Activated CD4-positive, alpha-beta T cell treated with anti-CD3 and anti-CD28 coated beads, Interleukin-2, Interleukin-6, amounts not matched to agents 100 ng/mL and 50 ng/mL, durations not matched to agents 16 hours and 8 hours (primary cell): Measurements from ENCODE around the gene TNIP1.
A peak's percentile ranks its signal among the peaks of the same experiment; 100 is the strongest.

Experiments used
- DNase-seq: peaks from one replicate; pipeline ENCODE4 v3.0.0-alpha.2; 2020

The TNIP1 gene, protein sequence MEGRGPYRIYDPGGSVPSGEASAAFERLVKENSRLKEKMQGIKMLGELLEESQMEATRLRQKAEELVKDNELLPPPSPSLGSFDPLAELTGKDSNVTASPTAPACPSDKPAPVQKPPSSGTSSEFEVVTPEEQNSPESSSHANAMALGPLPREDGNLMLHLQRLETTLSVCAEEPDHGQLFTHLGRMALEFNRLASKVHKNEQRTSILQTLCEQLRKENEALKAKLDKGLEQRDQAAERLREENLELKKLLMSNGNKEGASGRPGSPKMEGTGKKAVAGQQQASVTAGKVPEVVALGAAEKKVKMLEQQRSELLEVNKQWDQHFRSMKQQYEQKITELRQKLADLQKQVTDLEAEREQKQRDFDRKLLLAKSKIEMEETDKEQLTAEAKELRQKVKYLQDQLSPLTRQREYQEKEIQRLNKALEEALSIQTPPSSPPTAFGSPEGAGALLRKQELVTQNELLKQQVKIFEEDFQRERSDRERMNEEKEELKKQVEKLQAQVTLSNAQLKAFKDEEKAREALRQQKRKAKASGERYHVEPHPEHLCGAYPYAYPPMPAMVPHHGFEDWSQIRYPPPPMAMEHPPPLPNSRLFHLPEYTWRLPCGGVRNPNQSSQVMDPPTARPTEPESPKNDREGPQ

DNA sequence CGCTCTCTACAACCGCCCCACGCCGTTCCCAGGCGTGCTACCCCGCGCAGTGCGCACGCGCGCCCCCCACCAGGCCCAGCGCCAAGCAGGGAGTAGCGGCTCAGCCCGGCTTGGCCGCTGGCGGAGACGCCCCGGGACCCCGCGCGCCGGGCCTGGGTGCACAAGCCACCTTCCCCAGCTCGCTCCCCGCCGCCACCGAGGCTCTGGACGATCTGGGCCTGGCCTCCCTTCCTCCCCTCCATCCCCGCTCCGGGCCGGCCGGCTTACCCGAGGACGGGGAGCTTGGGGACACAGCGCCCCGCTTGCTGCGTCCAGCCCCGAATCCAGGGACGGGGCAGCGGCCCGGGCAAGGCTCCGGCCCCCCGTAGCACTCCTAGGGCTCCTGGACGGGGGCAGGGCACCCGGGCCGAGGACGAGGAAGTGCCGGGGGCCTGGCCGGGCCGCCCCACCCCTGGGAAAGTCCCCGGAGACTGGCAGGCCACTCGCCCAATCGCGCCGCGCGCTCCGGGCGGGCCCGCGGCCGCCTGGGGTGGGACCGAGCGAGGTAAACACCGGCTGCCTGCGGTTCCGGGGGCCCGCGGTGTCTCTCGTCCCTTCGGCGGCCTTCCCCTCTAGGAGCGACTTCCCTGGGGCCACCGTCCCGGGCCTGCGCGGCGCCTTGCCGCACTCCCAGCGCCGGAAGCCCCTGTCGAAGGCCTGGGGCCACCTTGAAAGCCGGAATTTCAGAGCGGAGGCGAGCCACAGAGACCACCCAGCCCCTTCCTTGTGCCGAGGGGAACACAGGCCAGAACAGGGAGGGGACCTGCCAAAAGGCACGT lies at the start of gene TNIP1:
TNIP1 (minus strand) TSS at position 422 of the 818 bp plus-strand sequence. CDS start 15,939 bp downstream, outside the sequence.
- peak; percentile 97 for DNase-seq

DNA sequence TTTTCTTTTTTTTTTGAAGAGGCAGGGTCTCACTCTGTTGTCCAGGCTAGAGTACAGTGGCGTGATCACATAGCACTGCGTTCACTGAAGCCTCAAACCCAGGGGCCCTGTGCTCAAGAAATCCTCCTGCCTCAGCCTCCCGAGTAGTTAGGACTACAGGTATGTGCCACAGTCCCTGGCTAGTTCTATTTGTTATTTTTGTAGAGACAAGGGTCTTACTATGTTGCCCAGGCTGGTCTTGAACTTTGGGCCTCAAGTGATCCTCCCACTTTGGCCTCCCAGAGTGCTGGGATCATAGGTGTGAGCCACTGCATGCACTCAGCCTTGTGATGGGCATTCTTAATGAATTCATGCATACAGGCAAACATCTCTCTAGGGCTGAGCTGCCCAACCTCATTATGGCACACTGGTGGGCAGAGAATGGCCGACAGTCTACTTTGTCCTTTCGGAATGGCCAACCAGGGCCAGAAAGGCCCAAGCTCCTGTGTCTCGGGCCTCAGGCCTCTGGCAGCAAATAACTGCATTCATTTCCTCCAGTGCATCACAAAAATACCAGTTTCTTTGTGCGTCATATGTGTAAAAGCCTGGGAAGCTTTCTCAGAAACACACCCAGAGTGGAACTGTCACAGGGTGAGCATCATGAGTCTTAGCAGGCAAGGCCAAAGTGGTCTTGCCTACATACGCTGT lies 49.5 kb upstream of the TNIP1 start:
- DNase-seq, result no peak

DNA sequence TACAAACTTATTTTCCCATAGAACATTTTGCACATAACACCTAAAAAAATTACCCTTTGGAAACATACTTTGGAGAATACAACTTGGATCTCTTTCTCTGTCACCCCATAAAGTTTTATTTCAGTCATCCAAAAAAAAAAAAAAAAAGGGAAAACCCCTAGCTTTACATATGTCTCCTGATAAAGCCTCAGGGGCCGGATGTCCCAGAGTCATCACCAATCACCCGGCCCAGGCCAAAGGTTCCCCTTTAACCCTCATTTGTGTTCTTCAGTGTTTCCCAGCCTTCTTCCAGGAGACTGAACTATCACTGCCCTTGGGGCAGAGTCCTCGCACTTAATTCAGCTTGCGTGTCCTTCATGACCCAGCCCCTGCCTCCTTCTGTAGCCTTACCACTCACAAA lies 48.0 kb upstream of the TNIP1 start:
- no peak for DNase-seq

DNA sequence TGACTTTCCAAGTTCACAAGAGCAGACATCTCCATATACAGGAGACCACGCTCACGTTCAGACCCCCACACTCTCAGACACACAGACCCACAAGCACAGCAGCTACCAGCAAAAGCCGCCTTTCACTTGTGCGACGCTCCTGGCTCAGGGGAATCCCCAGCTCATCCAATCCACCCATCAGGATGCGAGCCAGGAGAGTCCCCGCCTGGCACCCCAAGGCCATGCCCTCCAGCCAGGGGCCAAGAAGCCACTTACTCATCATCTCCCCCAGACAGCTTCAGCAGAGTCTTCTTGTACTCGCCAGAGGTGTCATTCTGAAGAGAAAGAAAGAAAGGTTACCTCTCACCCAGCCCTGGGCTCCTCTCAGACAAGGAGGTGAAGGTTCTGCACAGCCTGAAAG lies 47.1 kb upstream of the TNIP1 start:
- DNase-seq, result no peak

DNA sequence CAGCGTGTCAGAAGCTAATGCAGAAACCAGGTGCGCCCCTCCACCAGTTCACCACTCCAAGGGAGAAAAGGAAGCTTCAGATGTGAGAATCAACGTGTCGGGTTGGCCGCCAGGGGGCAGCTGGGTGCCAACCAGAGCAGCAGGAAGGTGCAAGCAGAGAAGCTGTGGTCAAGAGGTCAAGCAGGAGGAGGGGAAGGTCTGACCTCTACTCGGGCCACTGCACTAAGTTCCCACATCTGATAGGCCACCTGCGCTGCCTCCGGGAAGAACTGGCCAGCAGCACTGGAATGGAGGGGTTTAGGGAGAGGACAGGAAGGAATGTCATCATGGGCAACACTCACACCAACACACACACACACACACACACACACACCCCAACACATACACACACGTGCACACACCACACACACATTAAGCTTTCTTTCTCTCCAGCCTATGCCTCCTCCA lies 45.4 kb upstream of the TNIP1 start:
- peak; percentile 77 for DNase-seq

DNA sequence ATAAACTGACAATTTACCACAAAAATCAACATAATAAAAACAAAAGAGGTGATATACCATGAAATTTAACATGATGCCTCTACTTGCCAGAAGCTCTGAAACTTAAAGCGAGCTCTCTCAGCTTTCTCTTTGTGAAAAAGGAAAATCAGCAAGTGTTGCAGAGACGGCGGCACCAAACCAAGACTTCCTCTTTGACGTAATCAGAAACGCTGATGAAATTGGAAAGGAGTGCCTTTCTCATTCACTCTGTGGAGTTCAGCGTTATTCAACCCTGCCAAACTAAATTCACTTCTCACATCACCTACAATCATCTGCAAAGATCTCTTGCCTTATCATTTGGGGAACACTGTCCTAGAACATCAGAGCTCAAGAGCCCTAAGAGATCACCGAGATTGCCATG lies 44.6 kb upstream of the TNIP1 start:
- DNase-seq, result peak; percentile 44

DNA sequence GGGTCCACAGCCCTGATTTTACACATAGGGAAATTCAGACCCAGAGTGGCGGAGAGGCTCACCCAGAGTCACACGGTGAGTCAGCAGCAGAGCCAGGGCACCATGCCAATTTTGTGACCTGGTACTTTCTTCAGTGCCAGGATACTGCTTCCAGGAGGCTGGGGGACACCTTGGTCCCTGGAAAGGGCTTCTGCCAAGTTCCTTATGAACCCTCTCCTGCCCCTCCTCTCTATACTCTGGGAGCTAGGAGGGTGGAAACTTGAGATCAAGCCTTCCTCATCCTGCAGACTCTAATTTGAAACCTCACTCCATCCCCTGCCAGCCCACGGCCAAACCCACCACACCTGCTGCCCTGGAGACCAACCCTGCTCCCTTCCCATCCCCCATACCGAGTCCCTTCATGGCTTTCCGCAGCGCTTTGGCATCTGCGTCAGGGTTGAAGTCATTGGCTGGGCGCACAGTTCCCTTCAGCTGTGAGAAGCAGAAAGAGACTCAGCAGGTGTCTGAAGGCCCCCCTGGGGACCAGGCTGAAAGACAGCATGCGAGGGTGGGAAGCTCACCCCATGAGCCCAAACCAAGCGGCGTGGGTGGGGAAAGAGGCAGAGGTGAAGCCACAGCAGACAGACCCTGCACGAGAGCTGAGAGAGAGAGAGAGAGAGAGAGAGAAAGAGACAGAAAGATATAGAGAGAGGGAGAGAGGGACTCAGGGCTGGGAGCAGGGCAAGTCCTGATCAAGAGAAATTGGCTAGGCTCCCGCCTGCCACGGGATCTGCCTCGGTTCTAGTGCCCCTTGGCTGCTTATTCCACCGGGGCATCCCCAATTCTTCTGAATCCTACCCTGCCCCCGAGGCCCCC lies 43.3 kb upstream of the TNIP1 start:
- no peak for DNase-seq

DNA sequence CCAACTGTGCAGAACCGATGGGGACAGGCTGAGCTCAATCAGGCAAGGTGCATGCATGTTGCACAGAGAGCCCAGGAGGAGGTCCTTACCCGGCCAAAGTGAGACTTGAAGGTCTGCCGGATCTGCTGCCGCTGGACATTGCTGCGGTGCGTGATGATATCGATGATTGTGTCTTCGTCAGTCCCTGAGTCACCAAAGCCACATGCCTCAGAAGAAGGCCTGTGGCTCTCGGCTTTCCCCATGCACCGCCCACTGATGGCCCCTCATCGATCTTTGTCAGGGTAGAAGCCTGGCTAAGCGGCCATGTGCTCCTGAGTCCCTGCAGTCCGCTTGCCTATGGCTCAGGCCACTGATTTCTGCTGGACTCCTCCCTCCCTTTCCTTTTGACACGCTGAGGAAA lies 42.0 kb upstream of the TNIP1 start:
- DNase-seq, result no peak

DNA sequence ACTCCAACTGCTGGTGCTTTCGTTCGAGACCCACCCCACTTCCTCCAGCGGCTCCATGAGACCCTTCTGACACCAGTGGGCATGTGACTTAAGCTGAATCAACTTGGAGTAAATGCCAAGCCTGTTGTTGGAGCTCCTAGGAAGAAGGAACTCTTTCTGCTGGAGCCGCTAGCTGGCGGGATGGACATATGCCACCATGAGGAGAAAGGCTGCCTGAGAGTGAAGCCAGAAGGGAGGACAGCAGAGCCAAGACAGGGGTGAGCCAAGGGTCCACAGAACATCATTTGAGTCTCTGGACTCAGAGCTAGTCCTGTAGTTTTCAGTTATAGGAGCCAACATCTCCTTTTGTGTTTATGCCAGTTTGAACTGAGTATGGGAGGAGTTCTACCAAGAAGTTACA lies 40.8 kb upstream of the TNIP1 start:
- no peak for DNase-seq

DNA sequence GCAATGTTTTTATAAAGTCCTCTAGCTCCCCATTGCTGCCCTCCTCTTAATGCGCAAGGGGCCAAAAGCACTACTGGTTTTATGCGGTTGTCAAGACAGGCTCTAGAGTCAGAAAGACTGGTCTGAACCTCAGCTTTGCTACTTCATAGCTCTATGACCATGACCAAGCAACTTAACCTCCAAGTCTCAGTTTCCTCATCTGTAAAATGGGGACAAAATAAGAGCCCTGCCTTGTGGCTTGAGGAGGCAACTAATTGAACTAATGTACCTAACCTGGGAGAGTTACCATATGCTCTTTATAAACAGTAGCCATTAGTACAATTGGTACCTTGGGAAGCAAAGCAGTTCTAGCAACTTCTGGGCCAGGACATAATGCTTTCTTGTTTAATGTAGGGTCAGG lies 40.3 kb upstream of the TNIP1 start:
- no peak for DNase-seq

DNA sequence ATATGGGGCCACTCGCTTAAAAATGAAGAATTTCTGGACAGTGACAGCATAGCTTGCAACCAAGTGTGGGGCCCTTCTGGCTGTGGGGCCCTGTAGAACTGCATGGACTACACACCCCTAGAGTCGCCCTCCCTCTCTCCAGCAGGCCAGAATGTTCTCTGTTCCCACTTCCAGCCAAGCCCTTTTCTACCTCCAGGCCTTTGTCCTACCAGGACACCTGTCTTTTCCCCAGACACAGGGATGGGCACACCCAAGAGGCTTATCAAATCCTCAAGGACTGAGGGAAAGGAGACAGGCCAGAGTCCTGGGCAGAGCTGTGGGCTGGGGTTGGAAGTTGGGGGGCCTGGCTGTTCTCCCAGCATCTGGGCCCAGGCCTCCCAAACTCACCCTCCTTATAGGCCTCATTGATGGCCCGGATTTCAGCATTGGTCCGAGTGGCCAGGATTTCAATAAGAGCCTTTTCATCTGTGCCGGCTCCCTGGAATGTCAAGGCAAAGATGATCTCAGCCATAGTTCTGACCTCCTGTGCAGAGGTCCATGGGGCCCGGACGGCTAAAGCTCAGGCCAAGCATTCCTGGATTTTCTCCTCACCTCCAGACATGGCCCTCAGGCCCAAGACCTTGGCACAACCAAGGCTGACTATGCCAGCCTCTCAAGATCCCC lies 38.2 kb upstream of the TNIP1 start:
- no peak for DNase-seq

DNA sequence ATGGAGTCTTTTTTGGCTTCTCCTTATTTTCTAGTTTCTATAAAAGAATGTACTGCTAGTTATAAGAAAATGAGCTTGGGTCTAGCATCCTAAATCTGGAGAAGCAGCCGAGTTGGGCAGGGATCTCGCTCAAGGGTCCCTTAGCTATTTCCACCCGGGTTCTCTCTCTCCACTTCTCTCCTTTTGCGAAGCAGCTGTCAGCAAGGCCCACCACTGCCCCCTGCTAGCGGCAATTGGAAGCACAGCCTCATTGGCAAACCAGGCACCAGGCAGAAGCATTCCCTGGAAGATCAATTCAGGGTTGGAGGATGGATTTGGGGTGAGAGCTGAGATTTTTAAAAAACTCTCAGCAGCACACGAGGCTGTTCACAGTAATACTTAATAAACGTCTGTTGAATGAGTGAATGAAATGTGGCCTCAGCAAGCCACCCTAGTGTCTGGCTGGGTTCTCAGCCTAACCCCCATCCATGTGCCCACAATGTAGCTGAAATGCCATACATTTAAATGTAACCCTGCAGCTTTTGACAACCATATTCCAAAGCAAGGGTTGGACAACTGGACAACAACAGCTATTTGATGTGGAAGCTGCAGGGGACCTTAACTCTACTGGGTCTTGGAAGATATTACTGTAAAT lies 34.6 kb upstream of the TNIP1 start:
- DNase-seq, result peak; percentile 77

DNA sequence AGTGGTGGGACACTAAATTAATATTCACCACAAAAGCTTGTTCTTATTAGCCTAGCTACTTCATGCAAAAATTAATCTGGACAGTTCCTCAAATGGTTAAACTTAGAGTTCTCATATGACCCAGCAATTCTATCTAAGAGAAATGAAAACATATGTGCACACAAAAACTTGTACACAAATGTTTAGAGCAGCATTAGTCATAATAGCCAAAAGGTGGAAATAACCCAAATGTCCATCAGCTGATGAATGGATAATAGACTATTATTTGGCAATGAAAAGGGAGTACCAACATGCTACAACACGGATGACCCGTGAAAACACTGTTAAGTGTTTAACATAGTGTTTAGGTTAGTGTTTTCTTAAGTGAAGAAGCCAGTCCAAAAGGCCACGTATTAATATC lies 32.8 kb upstream of the TNIP1 start:
- no peak for DNase-seq

DNA sequence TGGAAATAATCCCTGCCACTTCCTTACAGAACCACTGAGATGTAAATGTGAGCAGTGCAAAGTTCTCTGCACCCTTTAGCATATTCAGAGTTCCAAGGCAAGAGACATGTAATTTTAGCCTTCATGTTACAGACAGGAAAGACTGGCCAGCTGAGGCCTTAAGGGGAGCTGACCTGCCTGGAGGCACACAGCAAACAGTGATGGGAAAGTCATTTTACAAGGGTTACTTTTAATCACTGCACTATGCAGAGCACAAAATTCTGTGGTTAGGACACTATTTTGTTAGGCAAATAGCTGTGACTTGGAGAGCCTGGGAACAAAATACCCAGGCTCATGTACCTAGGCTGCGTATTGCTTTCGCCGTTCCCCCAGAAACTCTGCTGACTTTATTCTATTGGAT lies 30.2 kb upstream of the TNIP1 start:
- no peak for DNase-seq

DNA sequence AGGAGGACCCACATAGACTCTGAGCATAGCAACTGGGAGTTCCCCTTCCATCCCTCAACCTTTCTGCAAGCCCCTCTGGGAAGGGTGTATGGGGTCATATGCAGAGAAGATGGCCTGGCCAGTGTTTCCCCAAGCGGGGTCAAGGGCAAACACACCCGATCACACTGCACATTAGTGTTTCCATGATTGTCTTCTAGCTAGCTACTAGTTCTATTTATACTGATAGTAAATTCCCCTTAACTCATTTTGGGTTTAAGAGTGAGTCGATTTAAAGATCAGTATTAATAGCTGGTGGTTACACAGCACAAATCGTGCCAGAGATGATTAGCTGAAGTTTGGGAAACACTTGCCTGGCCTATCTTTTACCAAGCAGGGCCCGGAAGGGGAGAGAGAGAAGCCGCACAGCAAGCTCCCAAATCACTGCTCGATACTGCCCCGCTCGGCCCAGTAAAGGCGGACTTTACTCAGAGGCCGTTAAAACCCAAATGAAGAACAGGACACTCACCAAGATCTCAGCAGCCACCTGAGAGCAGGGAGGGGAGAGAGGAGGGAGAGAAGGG lies 29.4 kb upstream of the TNIP1 start:
- DNase-seq, result no peak

DNA sequence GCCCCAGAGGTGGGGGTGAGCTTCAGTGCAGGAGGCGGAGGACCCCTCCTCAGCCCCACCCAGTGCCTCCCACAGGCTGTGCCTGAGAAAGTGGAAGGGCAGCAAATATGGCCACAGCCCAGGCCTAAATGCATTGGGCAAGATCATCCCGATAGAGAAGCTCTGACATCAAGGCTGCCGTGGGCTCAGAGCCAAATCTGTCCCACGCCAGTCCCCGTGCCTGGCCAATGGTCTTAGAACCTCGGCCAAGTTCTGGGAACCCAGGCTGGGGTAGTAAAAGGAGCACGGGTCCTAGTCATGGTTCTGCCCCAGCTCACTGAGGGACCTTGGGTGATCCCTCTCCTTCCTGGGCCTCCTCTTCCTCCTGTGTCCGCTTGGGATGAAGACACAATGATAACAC lies 27.7 kb upstream of the TNIP1 start:
- DNase-seq, result no peak

DNA sequence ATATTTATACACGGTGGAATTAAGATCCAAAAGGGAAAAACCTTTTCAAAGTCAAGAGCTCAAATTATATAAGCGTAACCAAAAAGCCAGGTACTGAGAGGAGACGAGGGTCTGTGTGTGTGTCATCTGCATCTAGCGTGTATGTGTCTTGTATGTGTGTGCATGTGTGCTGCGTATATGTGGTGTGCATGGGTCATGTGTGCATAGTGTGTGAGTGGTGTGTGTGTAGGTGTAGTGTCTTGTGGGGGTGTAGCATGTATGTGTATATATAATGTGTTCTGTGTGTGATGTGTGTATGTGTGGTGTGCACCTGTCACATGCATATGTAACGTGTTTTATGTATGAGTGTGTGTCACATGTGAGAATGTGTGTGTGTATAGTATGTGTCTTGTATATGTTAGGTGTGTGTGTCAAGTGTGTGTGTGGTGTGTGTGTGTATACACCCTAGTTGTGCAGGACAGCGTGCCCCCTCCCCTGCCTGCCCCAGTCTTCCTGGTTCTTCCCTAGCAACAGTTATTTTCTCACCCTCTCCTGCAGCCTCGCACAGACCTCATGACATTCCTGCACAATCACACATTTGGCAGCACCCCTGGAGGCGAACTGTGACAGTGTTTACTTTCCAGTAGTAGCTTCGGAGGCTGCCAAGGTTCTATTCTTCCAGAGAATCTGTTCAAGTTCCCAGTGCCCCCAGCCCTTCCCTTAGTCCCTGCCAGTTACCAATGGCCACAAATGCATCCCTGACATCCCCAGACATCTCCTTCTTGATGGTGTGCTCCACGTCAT lies 27.1 kb upstream of the TNIP1 start:
- no peak for DNase-seq

DNA sequence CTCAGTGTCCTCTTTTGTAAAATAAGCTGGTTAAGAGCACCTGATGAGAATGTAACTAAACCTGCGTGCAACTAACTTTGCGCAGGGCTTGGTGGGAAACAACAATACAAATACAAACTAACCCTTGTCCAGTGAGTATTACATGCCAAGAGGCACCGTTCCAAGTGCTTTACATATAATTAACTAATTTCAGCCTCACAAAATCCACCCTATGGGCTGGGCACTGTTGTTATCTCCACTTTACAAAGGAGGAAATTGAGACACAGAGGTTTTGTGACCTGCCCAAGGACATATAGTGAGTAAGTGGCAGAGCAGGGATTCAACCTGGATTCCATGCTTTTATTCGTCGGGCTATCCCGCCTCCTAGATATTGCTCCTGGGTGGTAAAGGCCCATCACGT lies 26.2 kb upstream of the TNIP1 start:
- no peak for DNase-seq

DNA sequence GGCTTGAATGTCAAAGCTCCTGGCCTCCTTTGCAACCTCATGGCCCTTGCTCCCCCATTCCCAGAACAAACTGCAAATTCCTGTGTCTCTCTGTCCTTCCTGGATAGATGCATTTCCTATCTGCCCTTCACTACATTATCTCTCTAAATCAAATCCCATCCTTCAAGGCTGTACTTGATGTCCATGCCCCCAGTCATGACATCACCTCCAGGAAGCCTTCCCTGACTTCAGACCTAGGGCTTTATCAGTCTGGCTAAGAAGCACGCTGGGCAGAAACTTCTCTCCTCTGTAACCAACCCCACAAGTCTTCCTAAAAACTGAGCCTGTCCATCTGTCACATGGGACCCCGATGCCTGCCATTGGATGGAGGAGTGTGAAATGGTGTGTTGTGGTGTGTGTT lies 25.7 kb upstream of the TNIP1 start:
- DNase-seq, result no peak

DNA sequence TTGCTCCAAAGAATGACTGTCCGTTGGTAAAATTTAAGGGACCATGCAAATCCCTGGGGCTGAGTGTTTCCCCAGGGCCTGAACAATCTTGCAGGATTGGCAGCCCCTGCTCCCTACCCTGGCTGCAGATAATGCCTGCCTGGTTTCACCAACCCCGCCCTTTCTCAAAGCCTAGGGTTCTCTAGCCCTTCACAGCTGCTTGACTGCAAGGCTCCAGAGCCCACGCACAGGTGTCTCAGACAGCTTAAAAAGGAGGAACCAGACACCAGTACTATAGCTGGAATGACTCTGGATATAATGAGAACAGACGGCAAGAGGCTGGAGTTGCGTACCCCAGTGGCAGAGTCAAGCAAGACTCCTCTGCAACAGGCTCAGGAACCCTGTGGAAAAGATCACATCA lies 25.2 kb upstream of the TNIP1 start:
- DNase-seq, result no peak
